Eye (tissue), 1 donor: ENCODE results near the gene ATP6V1G2.

Source experiments
- DNase-seq: peaks from one replicate; pipeline ENCODE4 v3.0.0-alpha.2; 2015

ATP6V1G2 gene

DNA sequence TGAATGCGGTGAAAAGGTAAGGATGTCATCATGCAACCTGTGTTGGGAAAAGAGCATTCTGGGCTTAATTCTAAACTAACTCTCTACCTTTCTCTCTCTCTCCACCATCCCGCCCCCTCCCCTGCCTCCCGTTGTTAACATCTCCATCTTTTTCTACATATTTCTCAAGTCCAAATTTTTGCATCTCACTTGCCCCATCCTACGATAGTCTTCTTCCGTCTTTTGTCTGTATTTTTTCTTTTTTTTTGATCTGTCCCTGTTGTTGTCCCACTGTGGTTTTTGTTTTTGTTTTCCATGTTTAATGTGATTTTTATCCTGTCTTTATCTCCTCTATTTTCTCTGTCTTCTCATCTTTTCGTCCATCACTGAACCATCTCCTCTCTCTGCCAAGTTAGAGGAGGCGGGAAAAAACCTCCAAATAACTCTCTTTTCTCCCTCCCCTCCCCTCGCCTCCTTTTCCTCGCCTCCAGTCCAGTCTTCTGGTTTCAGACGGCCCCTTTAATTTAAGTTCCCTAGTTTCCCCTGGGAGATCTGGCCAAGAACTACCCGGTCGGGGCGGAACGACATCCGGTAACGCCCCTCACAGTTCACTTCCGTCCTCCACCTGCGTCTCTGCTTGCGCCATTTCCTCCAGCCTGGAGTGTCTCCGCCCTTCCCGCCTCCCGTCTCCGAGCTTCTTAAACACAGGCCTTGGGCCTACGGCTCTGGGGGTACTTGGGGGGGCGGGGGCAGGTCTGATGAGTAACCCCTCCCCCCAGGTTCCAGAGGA lies 734 bp upstream of the ATP6V1G2 start, which contains the start of gene NFKBIL1:
TSS of gene NFKBIL1 (plus strand) at position 651 of the 769 bp plus-strand sequence. CDS start at position 738, 87 bp downstream.
- peak; percentile 97 for DNase-seq

- no peak for DNase-seq
Observed at GRCh38 chr6:31545291-31545690, 1.1 kb downstream of the ATP6V1G2 start.

DNA sequence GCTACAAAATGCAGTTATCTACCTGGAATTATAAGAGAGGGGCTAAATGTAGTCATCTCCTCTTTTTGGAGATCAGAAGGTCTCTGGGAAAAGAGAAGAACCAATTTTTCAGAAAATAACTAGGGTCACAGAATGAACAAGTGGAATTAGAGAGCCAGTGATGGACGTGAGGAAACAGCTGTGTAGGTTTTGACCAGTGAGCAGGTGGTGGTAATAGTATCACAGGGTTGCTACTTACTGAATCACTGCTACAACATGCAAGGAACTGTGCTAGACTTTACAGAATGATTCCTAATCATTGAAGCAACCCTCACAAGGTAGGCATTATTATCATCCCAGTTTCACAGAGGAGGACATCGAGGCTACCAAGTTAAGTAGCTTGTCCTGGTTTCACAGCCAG lies 1.7 kb downstream of the ATP6V1G2 start:
- no peak for DNase-seq

GRCh38 chr6:31543639-31544038 lies 2.8 kb downstream of the ATP6V1G2 start:
- no peak for DNase-seq

DNA sequence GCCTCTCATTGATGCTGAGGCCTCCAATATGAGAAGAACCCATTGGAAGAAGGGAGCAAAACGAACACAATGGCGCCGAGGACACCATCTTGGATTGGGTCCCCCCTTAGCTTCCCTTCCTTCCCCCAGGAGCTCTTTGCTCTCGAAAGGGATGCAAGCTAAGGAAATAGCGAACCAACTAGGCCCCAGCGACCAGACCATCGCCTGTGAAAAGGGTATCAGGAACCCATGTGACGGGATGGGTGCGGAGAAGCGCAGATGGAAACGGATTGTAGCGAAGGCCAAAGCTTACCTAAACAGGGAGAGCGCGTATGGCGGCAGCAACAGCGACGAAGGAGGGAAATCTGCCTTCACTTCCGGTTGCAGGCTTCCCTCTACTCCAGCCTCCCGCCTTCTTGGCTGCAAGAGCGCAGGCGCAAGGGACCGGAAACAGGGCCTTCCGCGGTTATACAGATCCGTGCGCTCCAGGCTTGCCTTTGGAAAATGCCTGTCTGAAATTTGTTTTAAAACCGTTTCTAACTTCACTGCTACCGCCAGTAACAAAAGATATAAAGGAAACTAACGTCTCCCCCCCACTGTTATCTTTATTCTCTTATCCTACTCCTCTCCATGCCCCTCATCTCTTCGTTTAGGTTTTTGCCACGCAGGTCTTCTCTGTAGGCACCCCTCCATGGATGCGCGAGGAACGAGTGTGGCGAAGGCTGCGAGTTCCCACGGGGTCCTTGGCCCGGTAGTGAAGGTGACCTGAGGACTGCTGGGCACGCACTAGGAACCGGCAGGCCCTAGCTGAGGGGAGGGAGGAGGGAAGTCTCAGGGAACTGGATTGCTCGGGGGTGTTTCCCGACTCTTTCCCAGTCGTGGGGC lies 4.5 kb downstream of the ATP6V1G2 start, which contains the start of gene DDX39B:
TSS of gene DDX39B (minus strand) at position 346 of the 864 bp plus-strand sequence. CDS start 1,471 bp downstream, outside the sequence.
- DNase-seq: peak; percentile 99

GRCh38 chr6:31541059-31541657 lies 5.2 kb downstream of the ATP6V1G2 start:
- no peak for DNase-seq

- no peak for DNase-seq
Observed at GRCh38 chr6:31540640-31541039, 5.8 kb downstream of the ATP6V1G2 start.

- DNase-seq: no peak
Observed at GRCh38 chr6:31538805-31539400, 7.5 kb downstream of the ATP6V1G2 start.

DNA sequence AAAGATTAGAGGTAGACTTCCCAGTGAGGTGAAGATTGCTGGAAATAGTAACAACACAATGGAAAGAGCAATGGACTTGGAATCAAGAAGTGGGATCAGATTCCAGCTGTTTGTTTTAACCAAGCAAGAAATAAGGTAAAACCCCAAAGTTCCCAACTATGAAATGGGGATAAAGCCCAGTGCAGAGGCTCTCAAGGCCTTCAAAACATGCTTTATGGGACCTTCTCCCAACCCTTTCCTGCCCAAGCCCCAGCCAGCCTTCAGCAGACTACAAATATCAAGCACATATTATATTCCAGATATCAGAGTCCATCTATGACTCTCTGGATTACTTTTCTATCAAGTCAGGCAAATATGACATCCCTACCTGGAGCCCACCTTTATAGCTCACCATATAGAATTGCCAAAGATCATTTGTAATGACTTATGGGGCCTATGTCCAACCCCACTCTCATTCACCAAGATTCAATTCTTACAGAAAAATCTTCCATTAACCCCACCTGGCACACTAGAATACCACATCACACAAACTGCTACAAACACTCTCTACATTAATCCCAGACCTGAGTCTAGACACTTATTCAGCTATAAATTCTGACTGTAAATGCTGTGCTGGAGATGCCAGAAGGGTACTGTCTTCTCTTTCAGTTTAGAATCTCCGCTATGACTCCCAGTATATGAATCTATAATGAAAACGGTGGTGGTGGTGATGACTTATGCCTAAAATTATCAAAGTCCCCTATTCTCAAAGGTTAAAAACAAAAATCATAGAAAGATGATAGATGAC lies 10.7 kb downstream of the ATP6V1G2 start:
- DNase-seq: no peak

DNA sequence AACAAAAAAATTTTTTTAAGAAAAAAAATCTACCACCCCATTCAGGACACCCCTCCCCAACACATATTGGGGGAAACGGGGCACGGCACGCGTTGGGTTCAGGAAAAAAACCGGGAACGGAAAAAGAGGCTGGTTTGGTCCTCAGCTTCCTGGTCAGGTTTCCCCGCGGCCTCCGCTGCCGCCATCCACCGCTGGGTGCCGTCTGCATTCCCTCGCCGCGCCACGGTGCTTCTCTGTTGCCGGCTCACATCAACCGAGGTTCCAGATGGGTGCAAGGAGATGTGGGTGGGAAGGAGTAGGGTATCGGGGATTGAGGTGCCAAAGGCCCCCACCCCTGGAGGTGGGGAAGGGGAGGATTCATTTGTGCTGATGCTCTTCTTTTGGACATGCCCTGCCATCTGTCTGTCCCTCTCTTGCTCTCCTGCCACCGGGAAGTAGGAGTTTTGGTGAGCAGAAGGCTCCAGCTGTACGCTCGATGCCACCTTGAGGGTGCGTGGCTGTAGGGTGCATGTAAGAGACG lies 11.8 kb downstream of the ATP6V1G2 start:
- DNase-seq: no peak

- no peak for DNase-seq
Observed at GRCh38 chr6:31534011-31534410, 12.4 kb downstream of the ATP6V1G2 start.

DNA sequence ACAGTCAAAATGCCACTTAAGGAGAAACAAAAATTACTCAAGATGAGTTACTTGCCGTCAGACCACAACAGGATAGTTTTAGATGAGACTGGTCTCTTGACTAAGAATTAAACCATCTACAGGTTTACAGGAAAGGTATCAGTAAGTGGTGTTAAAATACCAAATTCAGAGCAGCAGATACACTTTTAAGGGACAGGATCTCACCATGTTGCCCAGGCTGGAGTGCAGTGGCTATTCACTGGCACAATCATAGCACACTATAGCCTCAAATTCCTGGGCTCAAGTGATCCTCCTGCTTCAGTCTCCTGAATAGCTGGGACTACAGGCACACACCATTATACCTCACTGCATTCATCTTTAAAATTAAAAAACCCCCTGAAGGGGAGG lies 13.0 kb downstream of the ATP6V1G2 start:
- DNase-seq: no peak

DNA sequence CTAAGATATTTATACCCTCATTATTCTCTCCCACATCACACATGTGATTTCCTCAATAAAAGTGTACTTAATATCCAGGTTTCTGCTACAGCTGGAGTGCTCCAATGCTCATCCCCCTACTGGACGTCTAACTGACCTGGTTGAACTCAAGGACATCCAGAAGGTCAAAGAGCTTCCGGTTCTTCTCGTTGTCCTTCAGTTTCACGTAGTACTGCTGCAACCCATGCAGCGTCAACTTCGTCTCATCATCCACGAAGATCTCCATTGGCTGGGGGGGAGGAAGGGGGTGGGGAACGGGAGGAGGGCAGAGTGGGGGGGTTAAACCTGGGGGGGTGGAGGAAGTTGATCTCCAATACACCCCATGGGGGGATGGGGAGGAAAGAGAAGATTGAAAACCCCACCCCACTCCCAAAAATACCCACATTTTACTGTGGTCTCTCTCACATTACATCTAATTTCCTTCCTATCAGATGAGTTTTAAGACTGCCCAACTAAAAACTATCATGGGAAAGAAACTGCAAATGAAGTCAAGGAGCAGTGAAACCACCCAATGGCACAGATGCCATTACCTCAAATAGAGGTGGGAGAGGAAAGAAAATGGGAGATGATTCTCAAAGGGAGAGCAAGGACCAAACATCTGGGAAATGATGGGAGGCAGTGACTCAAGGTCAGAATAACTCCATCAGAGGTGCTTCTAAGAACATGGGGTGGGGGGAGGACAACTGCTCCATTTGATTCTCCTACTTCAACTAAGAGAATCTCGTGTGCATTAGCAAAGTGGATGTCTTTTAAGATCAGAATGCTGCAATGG lies 13.6 kb downstream of the ATP6V1G2 start:
- no peak for DNase-seq

GRCh38 chr6:31531771-31532643 lies 14.4 kb downstream of the ATP6V1G2 start:
- DNase-seq: no peak

DNA sequence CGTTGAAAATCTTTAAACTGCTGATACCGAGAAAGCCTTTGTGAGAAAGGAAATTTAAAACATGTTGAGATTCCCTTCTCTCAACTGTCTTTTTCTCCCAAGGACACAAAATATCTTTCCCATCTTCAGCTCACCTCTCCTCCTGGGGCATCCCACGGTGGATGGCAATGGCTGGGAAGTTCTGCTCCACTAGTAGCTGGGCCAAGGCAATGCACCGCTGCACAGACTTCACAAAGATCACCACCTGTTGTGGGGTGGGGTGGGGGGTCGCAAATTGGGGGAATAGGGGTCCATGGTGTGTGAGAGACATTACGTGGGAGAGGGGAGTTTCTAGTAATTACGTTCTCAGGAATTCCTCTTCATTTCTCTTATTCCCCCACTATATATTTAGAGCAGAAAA lies 15.2 kb downstream of the ATP6V1G2 start:
- no peak for DNase-seq

GRCh38 chr6:31530659-31531058 lies 15.7 kb downstream of the ATP6V1G2 start:
- no peak for DNase-seq

- DNase-seq: no peak
Observed at GRCh38 chr6:31529329-31530150, 16.9 kb downstream of the ATP6V1G2 start.

GRCh38 chr6:31528821-31529328 lies 17.5 kb downstream of the ATP6V1G2 start, which contains the start of gene MCCD1:
TSS of gene MCCD1 (plus strand) at chr6:31528962. CDS start at chr6:31529015, 53 bp downstream.
- DNase-seq: no peak
